Fibroblast of skin of right quadriceps (primary cell): ENCODE data around the gene LTBP2.

ENCODE experiments used
- DNase-seq: peaks from one replicate; pipeline ENCODE4 v3.0.0-alpha.2; 2013

LTBP2 gene

DNA sequence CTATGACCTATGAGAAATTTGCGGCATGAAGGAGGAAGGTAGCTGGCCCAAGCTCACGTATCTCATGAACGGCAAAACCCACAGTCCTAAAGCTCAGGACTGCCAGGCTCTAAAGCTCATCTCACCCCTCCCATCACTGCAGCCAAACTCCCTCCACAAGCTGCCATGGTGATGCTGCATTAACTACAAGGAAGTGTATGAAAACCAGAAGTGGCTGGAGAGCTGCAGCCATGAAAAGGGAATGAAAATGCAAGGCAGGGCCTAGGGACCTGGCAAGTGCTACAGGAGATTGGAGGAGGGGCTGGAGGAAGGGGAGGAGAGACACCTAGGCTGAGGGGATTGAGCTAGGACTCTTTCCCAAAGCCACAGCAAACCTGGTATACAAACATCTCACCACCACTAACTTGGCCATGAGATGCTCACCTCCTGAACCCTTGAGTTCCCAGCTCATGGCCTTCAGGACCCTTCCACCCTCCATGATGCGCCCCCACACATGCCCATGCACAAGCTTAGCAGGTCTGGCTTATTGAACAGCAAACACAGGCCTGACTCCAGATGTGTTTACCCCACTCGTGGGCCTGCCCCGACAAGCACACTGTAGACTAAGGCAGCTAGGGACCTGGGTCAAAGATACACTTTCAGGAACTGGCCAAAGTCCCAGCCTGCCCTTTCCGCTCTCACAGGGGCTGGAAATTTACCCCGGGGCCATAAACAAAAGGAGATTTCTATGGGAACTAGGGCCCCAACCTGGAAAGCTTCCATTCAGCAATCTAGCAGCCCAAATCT, 42.0 kb downstream of the LTBP2 start:
- no peak for DNase-seq

DNA sequence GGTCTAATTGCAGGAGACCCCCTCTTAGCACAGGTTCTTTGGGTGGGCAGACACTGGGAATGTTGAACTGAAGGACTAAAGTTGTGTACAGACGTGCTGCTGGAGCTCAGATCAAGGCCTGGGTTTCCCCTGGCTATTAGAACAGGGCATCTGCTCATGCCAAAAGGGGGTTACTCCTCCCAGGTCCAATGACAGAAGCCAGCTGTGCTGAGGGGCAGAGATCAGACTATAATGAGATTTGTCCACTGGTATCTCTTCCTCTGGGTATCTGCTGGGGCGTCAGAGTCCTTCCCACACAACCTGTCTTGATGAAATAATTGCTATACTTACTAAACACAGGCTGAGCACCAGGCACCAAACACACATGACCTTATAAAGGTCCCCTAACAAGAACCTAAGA, 42.6 kb downstream of the LTBP2 start:
- no peak for DNase-seq

DNA sequence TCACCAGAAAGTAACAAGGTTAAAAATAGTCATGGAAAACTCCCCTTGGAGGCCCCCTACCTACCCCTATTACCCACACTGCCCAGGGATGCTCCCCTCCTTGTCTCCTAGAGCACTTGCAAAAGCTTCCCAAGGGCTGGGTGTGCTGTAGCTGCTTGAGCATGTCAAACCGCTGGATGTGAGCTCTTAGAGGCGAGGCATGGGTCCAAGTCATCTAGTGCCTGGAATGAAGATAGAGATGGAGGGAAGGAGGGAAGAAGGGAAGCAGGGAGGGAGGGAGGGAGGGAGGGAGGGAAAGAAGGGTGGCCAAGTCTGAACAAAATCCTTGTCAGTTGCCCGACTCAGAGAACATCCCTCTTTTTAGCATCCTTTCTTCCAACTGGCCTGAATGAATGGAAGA, 43.1 kb downstream of the LTBP2 start:
- peak; percentile 53 for DNase-seq

DNA sequence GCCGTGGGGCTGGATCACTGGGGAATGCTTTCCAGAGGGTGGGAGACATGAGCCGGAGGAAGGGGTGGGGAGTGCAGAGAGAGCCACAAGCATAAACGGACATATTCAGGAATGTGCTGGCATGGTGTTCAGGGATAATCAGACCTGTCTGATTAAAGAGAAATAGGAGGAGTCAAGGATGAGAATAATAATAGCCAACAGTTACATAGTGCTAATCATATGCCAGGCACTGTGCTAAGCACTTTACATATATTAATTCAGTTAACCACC, 43.7 kb downstream of the LTBP2 start:
- DNase-seq = no peak

DNA sequence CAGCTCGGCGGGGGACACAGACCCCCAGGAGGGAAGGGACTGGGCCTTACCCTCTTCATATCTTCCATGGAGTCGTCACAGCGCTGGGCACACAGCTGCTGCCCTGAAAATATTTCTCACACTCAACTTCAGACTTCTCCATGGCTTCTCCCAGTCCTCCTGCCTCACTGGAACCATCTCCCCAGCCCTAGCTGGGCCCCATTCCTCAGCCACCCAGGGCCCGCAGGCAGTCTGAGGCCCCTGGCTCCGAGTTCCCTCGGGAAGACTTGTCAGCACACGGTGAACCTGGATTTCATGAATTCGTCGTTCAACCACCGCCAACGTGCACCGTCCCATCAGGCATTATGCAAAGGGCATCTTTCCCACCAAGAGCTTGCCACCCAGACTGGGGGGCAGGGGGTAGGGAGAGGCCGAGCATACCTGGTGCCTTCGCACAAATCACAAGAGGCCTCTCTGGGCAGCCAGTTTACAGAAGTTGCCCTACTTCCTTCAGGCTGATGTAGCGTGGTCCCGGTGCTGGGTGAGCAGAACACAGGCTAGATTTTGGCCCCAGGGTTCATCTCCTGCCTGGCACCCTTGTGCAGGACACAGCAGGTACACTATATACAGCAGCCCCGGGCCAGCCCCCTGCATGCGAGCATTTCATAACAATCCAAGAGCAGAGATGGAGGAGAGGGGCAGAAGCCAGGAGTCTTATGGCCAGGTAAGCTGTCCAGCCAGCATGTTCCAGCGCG, 44.2 kb downstream of the LTBP2 start:
- no peak for DNase-seq

DNA sequence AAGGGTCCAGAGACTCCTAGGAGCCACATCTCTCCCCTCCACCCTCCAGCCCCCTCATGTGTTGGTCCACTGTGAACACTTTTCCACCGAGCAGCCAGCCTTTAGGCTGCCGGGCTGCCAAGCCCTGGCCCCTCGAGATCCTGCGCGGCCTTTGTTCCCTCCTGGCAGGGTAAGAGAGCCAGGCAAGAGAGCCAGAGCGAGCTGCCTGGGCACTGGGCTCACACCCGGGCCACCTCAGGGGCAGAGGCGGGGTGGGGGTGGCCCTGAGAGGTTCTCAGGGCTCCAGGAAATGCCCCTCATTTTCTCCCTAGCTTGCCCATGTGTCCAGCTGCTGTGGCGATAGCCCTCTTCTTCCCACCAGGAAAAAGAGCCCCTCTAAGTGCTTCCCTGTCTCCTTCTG, 44.8 kb downstream of the LTBP2 start:
- DNase-seq = no peak

DNA sequence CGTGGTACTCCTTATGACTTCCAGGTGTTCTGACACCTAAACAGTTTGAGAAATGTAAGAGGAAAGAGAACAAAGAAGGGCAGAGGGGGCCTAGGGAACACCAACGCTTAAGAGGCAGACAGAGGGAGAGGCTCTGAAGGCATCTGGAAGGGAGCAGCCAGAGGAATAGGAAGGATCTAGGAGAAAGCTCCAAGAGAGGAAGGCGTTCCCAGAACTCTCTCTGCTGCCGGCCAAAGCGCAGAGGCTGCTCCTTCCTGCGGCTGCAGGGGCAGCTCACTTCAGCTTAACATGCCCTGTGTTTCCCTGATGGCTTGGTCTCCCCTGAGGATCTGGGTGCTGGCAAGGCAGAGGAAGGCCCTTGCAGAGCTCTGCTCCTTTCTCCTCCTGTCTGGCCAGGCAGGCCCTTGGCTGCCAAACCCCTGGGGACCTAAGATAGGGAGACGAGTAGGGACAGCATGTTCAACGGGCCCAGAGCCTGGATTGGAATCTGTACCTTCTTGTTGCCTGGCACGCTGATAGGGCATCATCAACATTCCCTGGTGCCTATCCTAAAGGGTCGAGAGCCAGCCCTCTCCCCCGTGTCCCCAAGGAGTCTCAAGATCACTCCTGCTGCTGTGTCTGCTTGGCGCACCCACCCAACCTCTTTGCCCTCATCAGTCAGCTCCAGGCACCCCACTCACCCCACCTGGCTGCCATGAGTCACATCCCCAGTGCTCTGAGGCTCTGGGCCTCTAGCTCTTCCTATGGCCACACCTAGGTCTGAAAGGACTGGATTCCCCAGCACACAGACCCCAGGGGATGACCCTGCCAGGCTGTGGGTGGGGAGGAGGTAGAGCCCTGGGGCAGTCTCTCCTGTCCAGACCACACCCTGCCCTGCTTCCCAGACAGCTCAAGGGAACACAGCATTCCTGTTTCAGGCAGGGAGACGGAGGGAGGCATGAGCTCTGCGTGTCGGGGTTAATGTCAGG, 45.6 kb downstream of the LTBP2 start:
- DNase-seq = no peak

DNA sequence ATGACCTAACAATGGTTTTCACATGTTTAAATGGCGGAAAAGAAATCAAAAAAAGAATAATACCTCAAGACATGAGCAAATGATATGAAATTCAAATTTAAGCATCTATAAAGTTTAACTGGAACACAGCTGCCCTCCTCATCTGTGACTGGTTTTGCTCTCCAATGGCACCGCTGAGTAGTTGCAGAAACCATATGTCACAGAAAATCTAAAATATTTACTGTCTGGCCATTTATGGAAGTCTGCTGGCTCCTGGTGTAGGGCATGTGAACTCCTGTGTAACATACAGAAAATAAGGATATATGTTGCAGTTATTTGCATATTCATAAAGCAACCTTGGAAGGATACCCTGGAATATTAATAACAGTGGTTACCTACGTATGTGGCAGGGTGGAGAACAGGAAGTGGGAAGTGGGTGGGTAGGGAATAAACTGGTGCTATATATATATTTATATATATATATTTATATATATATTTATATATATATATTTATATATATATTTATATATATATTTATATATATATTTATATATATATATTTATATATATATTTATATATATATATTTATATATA, 48.4 kb downstream of the LTBP2 start:
- DNase-seq = peak; percentile 41

DNA sequence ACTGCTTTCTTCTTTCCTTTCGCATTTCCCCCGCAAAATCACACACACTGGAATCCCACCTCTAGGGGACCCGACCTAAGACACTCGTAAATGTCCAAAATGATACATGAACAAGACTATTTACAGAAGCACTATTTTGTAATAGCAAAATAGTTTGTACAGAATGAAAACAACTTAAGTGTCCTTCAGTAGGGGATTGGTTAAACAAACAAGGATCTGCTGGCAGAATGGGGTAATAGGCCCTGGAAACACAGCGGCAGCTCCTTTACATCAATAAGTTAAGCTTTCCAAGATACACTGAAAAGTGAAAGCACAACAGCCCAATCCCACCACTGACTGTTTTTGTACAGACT, 48.8 kb downstream of the LTBP2 start:
- DNase-seq = peak; percentile 24

DNA sequence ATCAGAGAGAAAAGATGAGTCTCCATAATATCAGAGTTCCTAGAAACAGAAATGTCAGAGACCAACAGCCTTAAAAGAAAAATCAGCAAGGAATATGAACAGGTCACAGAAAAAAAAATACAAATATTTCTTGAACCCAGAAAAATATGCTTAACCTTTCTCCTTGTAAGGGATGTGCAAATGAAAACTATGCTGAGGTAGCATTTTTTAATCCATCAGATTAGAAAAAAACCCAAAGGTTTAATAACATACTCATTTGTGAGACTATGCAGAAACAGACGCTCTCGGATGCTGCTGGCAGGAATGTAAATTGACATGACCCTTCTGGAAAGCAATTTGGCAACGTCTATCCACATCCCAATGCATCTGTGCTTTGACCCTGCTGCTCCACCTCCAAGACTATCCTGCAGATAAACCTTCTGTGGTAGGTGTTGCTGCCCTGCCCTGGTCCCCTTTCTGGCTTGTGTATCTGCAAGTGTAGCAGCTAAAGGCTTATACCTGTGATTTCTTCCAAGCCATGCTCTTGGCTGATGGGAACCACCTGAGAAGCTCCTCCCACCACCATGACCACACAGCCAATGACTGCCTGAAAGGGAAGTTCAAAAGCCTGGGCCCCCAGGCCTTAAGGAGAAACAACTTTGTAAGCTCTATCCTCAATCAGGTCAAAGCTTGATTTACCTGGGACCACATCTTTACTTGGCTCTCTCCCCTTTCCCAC, 49.4 kb downstream of the LTBP2 start:
- DNase-seq = no peak

DNA sequence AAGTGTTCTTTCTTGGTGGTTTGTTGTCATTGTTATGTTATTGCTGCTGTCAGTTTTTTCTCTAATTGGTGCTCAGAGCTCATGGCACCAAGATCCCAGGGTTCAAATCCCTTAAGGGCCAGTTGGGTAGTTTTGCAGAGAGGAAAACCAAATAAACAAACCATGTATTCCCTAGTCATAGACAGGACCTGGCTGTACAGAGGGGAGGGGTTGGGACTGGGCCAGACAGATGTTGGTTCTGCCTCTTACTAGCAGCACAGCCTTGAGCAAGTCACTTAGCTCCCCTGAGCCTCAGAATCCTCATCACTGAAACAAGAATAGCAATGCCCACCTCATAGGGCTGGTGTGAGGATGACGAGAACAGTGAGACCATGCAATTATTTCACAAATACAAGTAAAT, 53.4 kb downstream of the LTBP2 start:
- no peak for DNase-seq

DNA sequence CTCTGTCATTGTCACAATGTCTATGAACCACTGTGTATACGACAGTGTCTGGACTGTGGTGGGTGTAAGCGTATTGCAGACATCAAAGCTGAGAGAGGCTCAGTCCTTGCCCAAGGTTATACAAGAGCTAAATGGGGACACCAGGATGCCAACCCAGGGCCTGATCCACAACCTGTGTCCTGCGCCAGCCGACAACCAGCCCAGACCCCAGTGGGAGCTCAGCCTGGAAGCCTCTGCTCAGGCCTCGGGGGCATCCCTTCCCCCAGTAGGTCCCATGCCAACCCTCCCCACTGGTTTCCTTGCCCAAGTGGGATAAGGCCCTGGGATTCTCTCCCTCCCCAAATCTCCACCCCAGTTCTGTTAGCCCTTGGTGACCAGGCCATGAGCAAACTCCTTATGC, 54.3 kb downstream of the LTBP2 start:
- no peak for DNase-seq

DNA sequence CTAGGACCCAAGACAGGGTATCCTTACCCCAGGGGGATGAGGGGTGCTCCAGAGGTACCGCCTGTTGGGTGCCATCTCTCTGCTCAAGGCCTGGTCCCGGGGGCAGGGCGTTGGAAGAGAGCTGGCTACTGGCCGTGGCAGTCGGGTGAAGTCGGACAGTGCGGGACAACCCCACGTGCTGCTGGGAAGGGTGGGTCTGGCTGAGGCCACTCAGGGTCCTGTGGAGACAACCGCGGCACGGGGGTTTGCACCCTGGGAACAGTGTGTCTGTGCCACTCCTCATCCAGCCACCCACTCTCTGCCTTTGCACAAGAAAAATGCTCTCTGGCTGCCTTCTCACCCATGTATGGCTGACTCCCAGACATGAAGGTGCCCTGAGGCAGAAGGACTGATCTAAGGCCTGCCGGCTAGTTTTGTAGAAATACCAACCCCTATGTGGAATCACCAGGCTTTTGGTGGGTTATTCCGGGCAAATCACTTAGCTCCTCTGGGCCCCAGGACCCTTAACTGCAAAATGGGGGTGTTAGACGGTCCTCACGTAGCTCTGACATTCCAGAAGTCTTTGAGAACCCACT, 56.5 kb downstream of the LTBP2 start:
- no peak for DNase-seq

DNA sequence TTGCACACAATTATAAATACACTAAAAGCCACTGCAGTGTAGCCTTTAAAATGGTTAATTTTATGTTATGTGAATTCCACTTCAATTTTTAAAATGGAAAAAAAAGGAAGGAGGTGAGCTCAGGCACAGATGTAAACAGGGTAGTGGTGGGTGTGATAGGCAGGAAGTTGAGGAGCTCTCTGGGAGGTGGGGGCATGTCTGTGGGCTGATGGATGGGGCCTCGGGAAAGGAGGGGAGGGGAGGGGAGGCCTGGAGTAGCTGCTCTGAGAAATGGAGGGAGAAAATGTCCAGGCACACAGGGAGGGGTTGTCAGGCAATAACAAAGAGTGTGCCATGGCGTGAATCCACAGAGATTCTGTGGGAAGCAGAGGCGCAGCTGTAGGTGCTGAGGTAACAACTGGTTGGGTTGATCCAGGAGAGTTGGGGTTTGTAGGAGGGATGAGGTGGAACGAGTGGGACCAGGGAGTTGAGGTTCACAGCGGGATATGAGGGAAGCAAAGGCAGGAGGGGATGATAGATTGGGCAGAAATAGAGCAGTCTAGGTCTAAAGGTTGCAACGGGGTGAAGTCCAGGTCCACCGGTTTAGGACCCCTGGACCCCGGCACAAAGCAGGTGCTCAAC, 57.2 kb downstream of the LTBP2 start:
- no peak for DNase-seq

DNA sequence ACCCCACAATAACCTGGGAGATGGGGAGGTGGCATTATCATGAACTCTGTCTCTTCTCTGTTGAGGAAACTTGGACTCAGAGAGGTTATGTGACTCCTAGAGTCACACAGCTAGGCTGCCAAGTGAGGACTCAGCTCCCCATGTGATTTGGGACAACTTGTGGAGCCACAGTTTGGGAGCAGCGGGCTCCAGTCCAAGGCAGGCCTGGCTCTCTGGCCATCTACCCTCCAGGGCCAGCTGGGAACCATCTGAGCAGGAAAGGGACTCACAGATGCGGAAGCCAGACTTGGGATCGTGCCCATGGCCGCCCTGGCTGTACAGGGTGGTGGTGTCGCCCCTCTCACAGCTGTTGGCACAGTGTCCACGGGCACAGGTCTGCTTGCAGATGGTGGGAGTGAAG, 59.4 kb downstream of the LTBP2 start:
- DNase-seq = no peak

DNA sequence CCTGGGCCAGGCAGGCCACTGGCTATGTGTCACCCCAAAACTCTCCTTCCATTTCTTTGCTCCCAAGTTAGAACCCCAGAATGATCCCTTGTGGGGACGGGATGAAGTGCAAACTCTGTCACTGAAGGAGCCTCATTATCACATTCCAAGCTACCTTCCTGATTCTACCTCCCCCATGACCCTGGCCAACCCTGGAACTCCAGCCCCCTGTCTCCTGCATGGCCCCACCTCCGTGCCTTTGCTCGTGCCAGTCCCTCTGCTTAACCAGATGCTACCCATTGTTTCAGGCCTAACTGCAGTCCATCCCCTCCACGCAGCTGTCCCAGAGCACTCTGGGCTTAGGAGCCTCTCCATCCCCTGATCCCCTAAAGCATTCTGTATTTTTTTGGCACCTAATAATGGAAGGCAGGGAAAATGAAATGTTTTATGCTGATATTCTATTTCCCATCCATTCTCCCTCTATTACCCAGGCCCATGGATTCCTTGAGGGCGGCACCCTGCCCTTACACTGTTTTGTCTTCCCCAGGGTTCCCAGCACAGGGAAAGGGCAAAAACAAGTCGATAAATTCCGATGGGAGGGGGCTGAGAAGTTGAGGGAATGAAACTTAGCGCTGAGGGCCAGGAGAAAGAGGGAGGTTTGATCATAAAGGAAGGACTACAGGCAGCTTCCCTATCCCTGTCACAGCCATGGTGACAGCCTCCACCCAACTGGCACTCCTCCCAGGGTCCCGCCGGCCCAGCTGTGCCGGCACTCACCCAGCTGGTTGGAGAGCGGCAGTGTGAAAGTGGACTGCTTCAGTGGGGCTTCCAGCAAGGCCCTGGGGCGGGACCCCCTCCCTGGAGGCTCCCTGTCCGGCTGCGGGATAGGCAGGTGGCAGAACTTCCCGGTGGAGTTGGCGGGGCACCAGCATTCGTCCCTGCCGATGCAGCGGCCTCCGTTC, 60.3 kb downstream of the LTBP2 start:
- no peak for DNase-seq

DNA sequence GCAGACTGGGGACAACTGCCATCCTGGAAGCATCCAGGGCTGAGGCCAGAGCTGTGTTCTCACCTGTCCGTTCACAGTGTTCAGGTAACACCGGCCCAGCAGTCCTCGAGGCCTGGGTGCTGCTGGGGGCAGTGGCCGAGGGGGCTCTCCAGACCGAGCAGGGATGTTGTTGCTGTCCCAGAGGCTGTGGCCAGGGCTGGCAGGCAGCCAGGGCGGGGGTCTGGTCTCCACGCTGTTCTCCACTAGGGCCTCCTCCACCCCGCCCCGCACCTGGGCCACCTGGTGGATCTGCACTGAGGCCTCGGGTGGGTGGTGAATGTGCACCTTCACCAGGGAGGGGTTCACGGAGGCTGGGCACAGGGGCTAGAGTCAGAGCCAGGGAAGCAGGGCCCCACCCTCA, 61.0 kb downstream of the LTBP2 start:
- DNase-seq = no peak

DNA sequence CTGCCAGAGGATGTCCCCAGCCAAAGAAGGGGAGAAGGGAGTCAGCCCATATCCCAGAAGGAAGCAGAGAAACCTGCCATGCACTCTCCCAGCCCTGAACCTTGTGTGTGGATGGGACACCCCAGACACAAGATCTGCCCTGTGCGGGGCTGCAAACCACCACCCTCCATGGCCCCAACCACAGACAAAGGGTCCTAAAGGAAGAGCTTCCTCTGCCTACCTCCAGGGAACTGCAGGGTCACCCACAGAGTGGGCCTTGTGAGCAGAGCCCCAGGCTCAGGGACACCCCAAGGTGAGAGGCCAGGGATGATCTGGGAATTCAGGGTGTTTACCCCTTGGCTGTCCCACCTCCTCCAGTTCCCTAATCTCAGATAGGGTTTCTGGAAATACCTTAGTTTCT, 62.0 kb downstream of the LTBP2 start:
- no peak for DNase-seq

DNA sequence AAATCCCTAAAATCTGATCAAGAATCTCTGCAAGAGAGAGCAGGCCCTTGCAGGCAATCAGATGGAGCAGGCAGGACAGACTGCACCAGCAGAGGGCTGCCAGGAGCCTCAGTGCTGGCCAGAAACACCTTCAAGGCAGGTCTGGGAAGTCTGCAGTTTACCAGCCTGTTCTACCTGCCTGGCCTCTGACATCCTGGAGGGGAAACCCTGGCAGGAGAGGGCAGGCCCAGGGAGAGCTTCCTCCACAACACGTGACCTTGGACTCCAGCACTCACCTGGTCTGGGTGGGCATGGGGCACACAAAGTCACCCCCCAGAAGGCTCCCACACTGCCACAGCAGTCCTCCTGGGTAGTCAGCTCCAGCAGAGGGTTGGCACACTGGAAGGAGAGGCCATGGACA, 62.4 kb downstream of the LTBP2 start:
- no peak for DNase-seq

DNA sequence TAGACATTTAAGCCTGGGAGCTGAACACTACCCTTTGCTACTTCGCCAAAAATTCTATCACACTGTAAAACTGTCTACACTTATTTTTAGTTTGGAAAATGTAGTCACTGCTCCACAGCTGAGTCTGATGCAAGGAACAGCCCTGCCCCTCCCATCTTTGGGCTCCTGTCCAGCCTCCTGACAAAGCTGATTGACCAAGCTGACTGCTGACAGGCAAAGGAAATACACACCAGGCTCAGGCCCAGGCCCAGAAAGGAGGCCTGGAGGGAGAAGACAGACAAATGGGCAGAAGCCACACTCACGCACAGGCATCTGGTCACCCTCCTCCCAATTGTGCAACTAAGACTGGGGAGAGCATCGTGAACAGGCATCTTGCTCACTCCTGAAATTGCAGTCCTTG, 63.2 kb downstream of the LTBP2 start:
- DNase-seq = peak; percentile 88
